Smooth muscle cell of the brain vasculature (primary cell): ENCODE measurements around the gene SCO1.

Experiments used
- DNase-seq: peaks from one replicate; pipeline ENCODE4 v3.0.0-alpha.2; 2012; ENCODE audit warnings: low read depth, low spot score

SCO1 gene

DNA sequence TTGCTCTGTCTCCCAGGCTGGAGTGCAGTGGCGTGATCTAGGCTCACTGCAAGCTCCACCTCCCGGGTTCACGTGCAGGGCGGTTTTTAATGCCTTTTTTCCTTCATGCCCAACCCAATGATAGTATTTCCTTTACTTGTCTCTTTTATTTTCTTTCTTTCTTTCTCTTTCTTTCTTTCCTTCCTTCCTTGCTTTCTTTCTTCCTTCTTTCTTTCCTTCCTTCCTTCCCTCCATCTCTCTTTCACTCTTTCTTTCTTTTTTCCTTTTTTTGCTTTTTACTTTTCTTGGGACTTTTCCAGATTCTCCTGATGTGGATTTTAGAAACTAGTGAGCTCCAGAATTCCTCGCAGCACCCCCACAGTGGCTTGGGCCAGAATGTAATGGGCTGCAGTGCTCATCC, 43.3 kb downstream of the SCO1 start:
- DNase-seq: no peak

GRCh38 chr17:10652984-10653659, 44.2 kb downstream of the SCO1 start:
- DNase-seq: no peak

DNA sequence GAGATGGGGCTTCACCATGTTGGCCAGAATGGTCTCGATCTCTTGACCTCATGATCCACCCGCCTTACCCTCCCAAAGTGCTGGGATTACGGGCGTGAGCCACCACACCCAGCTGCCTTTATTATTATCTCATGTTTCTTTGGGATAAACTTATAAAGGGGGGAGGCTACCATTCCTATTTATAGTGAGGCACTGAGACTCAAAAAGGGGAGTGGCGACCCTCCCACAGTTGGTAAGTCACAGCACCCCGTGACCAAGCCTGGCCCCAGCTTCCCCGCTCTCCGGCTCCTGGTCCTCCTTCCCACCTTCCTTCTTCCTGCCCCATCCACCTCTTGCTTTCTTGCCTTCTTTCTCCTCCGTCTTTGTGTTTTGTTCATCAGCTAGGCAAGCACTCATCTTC, 45.4 kb downstream of the SCO1 start:
- DNase-seq: no peak

DNA sequence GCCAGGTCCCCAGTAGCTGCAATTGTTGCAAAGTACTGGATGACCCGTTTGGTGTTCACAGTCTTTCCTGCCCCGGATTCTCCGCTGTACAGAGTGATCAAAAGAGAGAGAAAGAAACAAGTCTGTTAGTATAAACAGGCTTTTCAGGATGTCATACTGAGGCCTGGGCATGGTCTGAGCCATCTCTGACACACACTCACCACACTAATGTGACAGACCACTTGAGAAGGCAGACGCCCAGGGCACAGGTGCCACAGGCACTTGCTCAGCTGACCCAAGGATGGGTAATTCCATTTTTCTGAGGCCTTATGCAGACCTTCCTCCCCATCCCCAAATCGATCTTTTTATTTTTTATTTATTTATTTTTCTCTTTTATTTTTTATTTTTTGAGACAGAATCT, 47.7 kb downstream of the SCO1 start:
- no peak for DNase-seq

DNA sequence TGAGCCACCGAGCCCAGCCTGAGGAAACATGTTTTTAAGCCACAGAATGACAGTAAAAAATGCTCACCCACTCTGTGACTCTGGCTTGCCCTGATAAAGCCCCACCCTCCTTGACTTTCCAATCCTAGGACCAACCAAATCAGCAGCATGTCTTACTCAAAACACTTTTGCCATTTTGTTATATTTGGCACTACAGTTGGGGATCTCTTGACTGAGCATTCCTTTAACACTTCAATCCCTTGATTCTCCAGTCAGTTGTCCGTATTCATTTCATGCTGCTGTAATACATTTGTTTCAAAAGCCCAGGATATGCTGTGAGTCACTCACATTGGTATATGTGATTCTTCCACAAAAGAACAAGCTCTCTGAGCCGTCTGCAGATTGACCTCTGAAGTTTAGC, 48.4 kb downstream of the SCO1 start:
- no peak for DNase-seq

DNA sequence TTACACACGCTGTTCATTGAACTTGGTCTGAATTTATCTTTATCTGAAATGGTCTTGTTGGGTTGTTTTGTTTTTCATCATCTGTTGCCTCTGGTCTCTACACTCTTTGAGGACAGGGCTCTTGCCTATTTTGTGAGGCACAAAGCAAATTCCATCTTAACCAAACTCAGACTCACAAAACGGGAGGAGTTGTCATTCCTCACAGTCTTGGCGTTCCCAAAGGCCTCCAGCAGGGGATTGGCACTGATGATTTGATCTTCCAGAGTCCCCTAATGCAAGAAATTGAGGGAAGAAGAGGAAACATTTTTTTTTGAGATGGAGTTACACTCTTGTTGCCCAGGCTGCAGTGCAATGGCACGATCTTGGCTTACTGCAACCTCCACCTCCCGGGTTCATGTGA, 49.0 kb downstream of the SCO1 start:
- DNase-seq: no peak

DNA sequence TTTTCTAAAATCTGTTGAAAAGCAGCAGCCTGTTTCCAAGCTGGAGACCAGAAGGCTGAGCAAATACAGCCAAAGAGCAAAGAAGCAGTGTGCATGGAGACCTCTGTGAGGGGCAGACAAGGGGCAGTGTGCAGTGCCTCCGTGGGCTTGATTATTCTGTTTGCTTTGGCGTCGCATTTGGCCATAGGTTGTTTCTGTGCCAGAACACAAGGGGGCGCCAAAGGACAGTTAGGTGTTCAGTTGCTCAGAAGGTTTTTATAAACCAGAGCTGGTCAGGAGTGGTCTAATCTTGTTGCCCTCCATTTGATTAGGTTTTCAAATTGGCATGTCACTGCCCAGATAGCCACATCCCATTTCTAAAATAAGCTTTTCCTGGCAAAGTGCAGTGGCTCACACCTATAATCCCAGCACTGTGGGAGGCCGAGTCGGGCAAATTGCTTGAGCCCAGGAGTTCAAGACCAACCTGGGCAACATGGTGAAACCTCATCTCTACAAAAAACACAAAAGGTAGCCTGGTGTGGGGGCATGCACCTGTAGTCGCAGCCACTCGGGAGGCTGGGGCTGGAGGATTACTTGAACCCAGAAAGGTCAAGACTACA, 50.8 kb downstream of the SCO1 start:
- peak; percentile 31 for DNase-seq

GRCh38 chr17:10640475-10640874, 56.9 kb downstream of the SCO1 start:
- DNase-seq: no peak

DNA sequence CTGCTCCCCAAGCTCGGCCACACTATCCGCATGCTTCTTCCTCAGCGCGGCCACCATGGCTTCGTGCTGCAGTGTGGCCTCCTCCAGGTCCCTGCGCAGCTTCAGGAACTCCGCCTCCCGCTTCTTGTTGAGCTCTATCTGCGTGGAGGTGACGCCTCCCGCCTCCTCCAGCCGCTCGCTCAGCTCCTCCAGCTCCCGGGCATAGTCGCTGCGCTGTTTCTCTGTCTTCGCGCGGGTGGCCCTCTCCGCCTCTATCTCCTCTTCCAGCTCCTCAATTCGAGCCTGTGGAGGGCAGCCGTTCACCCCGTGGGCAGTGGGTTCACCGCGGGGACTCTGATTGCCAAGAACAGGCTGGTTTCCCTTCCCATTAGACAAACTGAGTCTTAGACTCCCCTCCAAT, 59.2 kb downstream of the SCO1 start:
- DNase-seq: no peak

GRCh38 chr17:10635290-10635689, 62.0 kb downstream of the SCO1 start:
- DNase-seq: no peak

GRCh38 chr17:10633738-10634379, 63.5 kb downstream of the SCO1 start:
- no peak for DNase-seq

DNA sequence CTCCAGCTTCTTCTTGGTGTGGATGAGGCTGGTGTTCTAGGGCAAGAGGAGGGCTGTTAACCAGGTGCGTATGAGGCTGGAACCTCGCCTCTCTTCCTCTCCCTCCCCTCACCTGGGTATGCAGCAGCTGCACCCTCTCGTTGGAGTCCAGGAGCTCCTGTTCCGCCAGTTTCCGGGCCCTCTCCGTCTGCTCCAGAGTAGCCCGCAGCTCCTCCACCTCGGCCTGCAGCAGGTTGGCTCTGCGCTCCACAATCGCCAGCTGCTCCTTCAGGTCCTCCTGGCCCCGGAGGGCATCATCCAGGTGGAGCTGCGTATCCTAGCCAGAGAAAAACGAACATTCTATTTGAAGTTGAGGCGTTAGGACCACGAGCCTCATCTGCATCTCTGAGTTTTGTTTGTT, 65.6 kb downstream of the SCO1 start:
- no peak for DNase-seq

GRCh38 chr17:10631048-10631700, 66.2 kb downstream of the SCO1 start:
- no peak for DNase-seq

DNA sequence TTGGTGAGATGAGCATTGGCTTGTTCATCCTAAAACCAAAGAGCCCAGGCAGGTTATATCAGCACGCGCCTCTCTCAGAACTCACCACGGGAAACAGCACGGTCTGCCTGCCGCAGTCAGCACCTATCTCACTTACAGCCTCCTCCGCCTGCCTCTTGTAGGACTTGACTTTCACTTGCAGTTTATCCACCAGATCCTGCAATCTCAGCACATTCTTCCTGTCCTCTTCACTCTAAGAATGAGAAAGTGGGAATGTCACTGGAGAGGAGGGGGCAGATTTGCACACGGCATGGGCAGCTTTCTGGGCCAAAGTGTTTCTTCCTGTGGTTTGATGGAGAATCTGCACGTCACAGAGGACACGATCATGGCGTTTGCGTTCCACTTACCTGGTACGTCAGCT, 67.6 kb downstream of the SCO1 start:
- no peak for DNase-seq

DNA sequence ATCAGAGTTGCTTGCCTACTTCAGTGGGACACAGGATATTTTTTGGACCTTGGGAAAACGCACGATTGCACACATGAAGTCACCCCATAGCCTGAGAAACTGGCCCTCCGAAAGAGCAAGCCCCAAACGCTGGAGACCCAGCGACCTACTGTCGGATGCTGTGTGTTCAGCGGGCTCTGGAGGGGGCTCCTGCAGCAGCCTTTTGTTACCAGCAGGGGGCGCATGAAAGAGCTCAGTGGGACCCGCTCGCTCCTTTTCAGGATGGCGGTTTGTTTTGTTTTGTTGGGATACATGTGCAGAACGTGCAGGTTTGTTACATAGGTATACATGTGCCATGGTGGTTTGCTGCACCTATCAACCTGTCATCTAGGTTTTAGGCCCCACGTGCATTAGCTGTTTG, 68.6 kb downstream of the SCO1 start:
- DNase-seq: no peak

GRCh38 chr17:10626390-10626789, 70.9 kb downstream of the SCO1 start:
- no peak for DNase-seq

- DNase-seq: no peak
Observed at GRCh38 chr17:10624969-10625368, 72.4 kb downstream of the SCO1 start.

DNA sequence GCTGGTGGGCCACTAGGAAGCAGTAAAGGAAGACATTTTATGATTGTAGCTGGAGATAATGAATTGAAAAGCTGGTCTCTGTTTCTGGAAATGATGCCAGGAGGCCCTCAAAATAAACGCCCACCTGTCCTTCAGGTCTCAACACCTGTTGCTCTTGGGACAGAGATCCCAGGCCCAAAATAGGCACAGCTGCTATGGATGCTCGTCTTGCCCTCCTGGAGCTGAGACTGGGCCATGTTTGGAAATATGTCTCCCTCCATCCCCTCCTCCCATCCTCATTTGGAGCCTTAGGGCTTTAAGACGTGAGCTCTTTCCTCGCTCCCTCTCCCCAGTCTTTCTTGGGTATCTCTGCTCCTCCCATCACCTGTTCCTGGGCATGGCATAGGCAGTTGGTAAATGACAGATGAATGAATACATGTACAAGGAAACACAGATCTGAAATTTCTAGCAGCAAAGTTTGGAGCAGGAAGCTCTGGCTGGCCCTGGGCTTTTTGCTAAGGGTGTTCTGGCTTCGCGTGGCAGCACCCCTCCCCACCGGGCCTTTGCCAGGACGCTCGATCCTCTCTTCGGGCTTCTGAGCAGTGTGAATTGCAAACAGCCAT, 73.5 kb downstream of the SCO1 start:
- no peak for DNase-seq

DNA sequence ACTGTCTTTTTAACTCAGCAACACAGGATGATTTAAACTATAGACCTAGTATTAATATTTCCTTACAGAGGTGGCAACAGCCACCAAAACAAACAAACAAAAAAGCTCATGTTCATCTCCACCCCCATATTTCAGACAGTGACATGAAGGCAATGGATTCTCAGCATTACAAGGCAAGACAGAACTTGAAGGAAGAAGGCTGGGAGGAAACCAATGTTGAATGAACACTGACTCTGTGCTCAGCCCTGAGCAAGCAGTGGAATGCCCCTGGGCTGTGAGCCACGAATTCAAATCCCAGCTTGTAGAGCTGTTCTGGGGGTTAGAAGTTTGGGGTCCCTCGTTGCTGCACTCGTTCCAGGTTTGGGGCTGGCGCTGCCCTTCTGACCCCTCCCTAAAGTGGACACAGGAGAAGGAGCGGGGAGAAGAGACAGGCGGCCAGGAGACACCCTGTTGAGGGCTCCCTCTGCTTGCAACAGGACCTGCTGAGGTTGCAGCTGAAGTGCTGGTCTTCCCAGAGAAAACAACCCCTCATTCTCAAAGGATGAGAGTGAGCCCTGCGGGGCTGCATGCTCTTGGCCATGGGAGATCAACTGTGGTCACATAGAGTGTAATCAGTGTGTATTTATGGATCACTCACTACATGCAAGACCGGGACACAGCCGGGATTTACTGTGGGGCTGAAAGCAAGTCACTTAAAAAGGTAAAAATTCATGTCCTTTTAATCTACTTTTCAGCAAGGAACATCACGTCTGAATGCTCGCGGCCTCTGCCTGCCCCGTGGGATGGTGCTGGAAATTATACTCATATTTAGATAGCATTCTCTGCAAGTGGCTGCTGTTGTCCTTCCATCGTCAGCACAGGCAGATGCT, 74.5 kb downstream of the SCO1 start:
- no peak for DNase-seq
